ENCODE data around the gene NCR3LG1.

Gene NCR3LG1

DNA sequence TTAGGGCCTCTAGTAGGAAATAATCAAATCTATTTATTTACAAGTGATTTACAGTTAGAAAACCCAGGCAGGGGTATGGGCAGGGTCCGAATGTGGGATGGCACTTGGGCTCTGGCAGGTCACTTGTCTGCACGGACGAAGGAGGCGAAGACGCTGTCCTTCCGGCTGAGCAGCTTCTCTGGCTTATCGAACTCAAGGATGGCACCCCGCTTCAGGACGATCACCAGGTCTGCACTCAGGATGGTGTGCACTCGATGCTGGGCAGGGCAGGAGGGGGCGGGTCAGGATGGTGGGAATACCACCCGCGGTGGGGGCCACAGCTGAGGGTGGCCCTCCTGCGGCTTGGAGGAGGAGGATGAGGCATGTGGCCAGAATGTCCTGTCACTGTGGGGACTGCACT is 41.3 kb downstream of the NCR3LG1 start:
- TF ChIP-seq, protein P1, sequence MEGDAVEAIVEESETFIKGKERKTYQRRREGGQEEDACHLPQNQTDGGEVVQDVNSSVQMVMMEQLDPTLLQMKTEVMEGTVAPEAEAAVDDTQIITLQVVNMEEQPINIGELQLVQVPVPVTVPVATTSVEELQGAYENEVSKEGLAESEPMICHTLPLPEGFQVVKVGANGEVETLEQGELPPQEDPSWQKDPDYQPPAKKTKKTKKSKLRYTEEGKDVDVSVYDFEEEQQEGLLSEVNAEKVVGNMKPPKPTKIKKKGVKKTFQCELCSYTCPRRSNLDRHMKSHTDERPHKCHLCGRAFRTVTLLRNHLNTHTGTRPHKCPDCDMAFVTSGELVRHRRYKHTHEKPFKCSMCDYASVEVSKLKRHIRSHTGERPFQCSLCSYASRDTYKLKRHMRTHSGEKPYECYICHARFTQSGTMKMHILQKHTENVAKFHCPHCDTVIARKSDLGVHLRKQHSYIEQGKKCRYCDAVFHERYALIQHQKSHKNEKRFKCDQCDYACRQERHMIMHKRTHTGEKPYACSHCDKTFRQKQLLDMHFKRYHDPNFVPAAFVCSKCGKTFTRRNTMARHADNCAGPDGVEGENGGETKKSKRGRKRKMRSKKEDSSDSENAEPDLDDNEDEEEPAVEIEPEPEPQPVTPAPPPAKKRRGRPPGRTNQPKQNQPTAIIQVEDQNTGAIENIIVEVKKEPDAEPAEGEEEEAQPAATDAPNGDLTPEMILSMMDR (IDR thresholded peaks at IDR 0.05; ENCODE audit: extremely low read depth, missing control alignments) = no peak
- DNase-seq (ENCODE audit: low spot score) = no peak

DNA sequence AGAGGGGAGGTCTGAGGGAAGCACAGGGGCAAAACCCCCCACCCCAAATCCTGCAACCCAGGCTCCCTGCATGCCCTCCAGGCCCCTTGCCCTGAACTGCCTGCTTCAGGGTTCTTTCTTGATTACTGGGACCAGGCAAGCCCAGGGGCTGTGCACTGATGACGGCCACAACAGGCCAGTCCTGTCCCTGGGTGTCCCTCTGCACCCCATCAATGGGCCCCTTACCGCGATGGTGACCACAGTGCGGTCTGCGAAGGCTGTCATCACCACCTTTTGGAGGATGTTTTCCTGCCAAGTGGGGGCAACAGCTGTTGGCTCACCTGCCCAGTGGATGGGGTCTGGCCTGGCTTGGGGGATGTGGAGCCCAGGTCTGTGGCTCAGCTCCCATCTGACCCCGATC is 41.9 kb downstream of the NCR3LG1 start:
- TF ChIP-seq, protein P1 (IDR thresholded peaks at IDR 0.05; ENCODE audit: extremely low read depth, missing control alignments) = no peak
- no peak for DNase-seq (ENCODE audit: low spot score)

DNA sequence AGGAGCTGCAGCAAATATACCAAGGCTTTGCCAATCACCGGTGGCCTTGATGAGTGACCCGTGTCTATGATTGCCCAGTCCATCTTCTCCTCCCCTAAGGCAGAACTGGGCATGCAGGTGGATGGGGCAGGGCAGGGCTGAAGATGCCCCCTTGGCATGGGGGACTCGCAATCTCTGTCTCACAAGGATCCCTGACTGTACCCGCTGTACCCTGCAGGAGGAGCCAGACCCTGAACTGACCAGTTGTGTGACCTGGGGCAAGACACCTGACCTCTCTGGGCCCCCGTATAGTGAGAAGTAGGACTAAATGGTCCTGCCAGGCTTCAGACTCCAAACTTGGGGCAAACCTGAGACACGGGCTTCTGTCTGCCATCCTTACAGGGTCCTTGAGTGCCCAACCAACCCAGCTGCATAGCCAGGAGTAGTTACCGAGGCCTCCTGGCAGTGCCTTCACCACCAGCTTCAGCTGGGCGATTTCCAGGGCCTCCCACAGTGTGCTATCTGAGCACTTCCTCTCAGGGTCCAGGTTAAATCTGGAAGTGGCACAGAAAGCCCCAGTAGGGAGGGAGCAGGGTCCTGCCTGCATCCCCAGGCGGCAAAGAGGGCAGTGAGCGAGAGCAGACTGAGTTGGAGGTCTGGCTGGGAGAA is 43.3 kb downstream of the NCR3LG1 start:
- TF ChIP-seq, protein P1 (IDR thresholded peaks at IDR 0.05; ENCODE audit: extremely low read depth, missing control alignments) = no peak
- DNase-seq (ENCODE audit: low spot score) = no peak

DNA sequence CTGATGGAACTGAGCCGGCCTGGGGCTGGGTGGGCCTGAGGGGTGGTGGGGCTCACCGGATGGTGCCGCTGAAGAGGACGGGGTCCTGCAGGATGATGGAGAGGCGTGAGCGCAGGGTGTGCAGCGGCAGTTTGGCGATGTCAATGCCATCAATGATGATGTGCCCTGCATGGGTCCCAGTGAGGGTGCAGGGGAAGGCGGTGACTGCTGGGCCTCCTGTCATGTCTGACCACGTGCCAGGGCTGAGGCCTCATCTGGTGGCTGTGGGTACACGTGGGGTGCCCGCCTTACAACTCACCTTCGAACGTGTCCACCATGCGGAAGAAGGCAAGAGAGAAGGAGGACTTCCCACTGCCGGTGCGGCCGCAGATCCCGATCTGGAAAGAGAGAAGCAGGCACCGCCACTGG is 44.0 kb downstream of the NCR3LG1 start:
- DNase-seq (ENCODE audit: low spot score) = no peak
- TF ChIP-seq, protein P1 (IDR thresholded peaks at IDR 0.05; ENCODE audit: extremely low read depth, missing control alignments) = no peak

DNA sequence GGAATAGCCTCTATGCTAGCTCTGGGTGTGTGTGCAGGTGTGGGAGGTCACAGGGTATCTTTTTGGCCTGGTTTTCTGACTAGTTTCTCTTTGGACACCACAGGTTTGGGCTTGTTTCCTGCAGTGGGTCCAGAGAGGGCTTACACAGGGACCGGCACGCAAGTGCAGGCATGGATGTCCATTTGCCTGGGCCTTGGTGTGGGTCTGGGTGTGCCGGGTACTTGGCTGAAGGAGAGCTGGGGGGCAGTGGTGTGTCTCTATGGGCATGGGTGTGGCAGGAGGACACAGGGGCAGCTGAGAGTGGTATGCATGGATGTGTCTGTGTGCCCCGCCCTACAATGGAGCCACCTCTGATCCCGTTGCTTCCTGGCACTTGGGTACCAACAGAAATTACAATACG is 44.4 kb downstream of the NCR3LG1 start:
- no peak for DNase-seq (ENCODE audit: low spot score)
- TF ChIP-seq, protein P1 (IDR thresholded peaks at IDR 0.05; ENCODE audit: extremely low read depth, missing control alignments) = no peak

DNA sequence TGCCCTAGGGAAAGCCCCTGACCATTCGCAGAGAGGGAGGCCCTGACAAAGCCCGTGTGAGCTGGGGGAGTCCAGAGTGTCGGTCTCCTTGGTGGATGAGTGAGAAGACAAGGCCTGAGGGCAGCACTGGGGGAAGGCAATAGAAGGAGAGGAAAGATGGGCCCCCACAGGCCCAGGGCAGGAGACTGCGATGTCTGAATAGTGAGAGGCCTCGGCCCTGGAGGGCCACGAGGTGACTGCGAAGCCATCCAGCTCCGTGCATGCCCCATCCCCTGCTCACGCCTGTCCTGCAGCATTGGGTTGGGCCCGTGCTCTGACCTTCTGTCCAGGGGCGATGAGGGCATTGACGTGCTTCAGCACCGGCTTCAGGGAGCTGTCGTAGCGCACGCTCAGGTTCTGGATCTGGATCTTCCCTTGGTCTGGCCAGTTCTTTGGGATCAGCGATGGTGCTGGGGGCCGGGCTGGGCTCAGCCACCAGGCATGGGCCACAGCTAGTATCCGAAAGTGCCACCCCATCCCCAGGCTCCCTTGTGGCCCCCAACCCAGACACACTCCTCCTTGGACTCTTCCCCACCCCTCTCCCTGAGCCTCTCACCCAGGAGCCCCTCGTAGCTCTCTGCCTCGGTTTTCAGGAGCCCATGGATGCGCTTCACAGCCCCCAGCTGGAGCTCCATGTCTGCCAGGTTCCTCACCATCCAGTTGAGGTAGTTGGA is 45.2 kb downstream of the NCR3LG1 start:
- TF ChIP-seq, protein P1 (IDR thresholded peaks at IDR 0.05; ENCODE audit: extremely low read depth, missing control alignments) = no peak
- DNase-seq (ENCODE audit: low spot score) = no peak

DNA sequence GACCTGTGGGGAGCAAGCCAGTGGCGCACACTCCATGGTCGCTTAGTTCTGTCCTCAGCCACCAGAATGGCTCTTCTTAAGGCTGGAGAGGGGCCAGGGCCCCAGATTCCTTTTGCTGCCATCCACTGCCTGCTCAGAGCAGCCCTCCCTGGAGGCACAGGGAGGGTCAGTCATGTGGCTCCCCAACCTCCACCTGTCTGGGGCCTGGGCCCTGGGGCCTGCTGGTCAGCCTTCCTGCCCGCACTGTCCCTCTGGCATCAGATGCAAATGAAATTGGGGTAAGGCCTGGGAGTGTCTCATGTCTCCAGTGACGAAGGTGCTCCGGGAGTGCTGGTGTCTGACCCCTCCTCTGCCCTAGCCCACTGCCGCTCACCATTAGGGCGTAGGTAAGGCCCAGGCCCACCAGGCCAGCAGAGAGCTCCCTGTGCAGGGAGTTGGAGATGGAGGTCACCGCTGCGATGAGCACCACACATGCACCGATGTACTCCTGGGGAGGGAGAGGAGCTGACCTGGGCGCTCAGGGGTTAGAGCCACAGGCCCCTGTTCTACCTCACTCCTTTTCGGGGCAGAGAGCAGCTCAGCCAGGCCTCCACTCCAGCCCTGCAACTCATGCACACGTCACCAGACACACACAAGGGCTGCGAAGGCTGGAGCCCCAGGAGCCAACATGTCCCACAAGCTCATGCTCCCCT is 45.9 kb downstream of the NCR3LG1 start:
- TF ChIP-seq, protein P1 (IDR thresholded peaks at IDR 0.05; ENCODE audit: extremely low read depth, missing control alignments) = no peak
- no peak for DNase-seq (ENCODE audit: low spot score)
